Measurements from ENCODE around the gene BCL2L15.
A peak's percentile ranks its signal among the peaks of the same experiment; 100 is the strongest.
"Not testable (repeated sequence)": the region's sequence is repeated elsewhere in the genome, so short reads cannot be mapped to it uniquely, and the experiment has no call there.

BCL2L15 gene

DNA sequence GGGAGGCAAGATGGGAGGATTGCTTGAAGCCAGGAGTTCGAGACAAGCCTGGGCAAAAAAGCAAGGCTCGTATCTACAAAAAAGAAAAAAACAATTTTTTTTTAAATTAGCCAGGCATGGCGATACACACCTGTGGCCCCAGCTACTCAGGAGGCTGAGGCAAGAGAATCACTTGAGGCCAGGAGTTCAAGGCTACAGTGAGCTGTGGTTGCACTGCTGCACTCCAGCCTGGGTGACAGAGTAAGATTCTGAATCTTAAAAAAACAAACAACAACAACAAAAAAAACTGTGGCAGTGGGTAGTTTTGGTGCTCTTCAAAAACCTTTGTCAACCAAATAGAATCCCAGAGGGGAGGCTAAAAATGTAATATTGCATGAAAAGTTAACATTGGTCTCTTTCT lies 16.6 kb downstream of the BCL2L15 start:
- no peak for DNase-seq

DNA sequence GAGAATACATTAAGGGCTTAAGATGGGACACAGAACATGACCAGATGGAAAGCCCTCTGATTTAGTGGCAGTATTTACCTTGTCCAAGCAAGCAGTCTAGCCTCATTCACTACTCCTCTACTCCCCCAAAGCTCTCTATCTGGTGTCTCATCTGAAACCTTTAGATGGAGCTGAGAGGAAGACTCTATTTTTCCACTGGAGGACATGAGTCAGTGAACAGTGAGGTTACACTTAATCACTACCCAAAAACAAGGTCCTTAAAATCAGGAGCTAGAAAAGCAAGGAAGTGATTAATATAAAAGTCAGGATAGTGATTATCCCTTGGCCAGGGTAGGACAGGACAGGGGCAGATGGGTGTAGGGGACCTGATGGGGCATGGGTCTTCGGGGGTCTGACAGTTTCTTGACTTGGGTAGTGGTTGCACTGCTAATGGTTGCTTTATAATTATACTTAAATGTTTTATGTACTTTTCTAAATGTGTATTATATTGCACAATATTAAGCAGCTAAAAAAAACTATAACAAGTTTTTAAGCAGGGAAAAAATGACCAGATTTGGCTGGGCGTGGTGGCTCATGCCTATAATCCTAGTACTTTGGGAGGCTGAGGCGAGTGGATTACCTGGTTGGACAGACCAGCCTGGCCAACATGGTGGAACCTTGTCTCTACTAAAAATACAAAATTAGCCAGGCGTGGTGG lies 18.8 kb downstream of the BCL2L15 start:
- DNase-seq = no peak

DNA sequence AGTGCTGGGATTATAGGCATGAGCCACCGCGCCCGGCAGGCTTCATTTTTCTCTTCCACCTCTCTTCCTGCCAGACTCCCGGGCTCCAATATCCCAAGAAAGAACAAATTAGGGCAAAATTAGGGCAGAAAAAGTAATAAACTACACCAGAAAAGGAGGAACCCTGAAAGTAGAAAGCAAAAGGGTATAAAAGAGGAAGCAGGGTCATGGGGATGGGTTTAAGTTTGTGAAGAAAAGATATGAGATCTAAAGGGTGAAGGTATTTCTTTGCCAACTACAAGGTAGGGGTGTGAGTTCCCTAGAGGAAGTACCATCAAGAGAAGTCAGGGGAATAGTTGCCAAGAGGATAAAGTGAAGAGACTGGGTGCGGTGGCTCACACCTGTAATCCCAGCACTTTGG lies 25.7 kb downstream of the BCL2L15 start:
- DNase-seq = no peak

DNA sequence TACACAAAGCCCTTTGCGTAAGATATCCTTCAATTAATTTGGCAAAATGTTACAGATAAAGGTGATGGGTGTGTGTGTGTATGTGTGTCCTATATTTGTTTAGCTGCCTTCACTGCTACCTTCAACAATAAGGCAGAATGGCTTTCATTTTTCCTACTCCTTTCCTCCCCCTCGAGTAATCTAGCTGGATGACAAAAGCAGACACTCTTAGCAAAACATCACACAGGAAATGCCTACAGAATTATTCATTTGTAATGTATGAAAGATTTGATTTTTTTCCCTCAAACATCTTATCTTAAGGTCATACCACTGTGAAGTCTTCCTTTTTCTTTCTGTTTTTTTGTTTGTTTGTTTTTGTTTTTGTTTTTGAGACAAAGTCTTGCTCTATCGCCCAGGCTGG lies 26.5 kb downstream of the BCL2L15 start:
- DNase-seq = no peak

DNA sequence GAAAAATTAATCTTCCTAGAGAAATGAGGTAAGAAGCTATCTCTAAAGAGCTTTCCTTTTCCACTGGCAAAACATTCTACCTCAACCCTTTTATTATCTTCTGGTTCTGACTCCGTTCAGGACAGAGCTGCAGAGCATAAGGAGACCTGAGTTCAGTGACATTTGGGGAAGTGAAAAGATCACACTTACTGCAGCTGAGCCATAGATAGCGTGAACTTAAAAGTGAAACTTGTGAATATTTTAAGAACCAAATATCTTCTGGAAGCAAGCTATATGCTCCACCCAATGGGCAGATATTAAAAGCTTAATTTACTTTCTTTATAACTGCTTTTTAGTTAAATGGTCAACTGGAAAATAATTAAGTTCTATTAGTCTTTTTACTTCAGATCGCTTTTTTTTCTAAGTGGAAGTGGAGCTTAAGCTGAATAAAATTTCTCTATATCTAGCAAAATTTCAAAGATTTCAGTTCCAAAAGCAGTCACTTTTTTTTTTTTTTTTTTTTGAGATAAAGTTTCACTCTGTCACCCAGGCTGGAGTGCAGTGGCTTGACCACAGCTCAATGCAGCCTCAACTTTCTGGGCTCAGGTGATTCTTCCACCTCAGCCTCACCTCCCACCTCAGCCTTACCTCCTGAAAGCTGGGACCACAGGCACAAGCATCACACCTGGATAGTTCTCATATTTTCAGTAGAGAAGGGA lies 27.8 kb downstream of the BCL2L15 start:
- no peak for DNase-seq

DNA sequence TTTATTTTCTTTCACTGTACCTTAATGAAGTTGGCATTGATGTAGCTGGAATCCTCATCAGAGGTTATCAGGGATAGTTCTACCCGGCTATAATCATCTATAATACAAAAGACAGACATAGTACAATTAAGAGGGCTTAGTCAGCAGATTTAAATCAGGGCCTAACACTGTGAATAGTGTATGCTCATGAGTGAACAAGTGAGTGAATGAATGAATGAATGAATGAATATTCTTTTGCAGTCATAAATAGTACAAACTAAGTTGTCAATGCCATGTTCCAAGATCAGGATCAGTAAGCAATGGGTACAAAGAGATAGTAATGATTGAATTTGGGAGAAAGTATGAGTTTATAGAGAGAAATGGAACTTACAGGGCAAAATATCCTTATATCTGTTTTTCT lies 28.4 kb downstream of the BCL2L15 start:
- no peak for DNase-seq

DNA sequence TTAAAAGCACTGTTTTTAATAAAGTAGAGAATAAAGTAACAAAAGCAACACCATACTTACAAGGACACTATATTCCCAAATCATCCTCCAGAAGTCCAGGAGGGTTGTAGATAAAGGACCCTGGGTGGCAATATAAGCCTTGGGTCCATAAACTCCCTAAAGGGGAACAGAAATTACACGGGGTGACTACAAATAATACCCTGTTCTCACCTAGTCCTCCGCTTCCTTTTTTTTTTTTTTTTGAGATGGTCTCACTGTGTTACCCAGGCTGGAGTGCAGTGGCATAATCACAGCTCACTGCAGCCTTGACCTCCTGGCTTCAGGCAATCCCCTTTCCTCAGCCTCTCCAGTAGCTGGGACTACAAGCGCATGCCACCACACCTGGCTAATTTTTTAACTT lies 29.0 kb downstream of the BCL2L15 start:
- no peak for DNase-seq

DNA sequence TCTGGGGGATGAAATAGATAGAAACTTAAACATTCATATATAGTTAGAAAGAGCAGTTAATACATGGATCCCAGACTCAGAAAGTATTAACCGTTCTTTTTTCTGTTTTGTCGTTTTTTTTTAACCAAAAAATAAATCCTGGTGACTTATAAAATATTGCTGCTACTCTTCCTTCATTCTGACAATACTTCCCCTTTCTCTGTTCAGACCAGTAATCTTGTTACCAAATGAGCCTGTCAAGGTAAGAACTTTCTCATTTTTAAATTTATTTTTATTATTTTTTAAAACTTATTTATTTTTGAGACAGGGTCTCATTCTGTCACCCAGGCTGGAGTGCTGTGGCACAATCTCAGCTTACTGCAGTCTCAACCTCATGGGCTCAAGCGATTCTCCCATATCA lies 29.6 kb downstream of the BCL2L15 start:
- DNase-seq = no peak

DNA sequence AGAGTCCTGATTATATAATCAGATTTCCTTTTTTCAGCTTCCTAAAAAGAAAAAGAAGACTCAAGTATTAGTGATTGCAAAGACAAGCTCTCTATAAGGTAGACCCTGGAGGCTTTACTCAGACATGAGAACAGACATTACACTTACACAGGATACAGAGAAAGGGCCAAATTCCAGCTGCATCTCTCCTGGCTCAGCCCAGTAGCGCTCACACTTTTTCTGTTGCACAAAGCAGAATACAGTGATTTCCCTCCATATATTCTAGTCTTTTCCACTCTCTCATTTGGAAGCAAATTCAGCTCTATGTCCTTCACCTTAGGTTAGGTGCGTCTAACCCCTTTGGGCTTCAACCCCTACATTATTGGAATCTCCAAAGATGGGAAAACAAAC lies 31.0 kb downstream of the BCL2L15 start:
- no peak for DNase-seq

DNA sequence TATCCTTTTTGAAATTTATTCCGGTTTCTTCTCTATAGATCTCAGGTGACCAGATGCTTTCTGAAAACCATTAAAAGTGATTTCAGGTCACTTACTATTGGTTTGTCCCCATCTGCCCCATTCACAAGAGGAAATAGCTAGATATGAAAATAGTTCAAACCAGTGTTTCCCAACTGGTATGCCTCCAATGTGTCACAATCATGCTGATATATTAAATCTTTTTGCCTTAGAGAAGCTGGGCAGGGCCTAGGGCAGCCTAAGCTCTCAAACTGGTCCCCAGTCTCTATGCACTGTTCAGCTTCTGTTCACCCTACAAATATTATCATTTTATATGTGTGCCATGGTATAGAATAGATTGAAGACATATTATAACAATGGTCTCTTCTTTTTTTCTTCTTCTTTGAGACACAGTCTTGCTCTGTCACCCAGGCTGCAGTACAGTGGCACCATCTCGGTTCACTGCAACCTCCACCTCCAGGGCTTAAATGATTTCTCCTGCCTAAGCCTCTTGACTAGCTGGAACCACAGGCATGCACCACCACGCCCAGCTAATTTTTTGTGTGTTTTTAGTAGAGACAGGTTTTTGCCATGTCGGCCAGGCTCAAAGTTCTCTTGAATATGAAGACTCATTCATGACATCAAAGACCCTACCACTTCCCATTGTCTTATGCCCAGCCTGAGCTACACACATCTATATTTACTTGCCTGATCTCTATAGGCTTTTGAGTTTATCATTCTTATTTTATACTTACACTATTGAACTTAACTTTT lies 31.6 kb downstream of the BCL2L15 start:
- DNase-seq = no peak

DNA sequence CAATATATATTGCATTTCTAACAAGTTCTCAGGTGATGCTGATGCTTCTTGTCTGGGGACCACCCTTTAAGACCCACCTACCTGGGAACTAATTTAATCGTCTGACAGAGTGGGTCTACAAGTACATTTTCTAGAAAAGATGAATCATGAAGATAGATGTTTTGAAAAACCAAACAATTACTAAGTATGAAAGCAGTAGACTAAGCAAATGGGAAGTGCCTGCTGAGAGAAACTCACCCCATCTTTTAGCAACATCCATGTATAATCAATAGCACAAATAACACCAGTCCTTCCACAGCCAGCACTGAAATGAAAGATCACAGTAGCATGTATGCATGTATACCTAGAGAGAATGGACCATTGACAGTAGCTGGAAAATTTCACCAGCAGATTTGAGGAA lies 33.1 kb downstream of the BCL2L15 start:
- no peak for DNase-seq

DNA sequence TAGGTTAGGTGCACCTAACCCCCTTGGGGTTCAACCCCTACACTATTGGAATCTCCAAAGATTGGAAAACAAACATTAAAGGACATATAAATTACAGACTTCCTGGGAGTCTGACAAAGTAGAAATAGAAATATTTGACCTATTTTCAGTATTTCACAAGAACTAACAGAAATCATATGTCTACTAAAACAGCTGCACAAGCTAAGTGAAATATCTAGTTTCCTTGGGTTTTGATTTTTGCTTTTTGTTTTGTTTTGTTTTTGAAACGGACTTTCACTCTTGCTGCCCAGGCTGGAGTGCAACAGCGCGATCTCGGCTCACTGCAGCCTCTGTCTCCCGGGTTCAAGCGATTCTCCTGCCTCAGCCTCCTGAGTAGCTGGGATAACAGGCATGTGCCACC lies 34.7 kb downstream of the BCL2L15 start:
- not testable (repeated sequence) for DNase-seq

DNA sequence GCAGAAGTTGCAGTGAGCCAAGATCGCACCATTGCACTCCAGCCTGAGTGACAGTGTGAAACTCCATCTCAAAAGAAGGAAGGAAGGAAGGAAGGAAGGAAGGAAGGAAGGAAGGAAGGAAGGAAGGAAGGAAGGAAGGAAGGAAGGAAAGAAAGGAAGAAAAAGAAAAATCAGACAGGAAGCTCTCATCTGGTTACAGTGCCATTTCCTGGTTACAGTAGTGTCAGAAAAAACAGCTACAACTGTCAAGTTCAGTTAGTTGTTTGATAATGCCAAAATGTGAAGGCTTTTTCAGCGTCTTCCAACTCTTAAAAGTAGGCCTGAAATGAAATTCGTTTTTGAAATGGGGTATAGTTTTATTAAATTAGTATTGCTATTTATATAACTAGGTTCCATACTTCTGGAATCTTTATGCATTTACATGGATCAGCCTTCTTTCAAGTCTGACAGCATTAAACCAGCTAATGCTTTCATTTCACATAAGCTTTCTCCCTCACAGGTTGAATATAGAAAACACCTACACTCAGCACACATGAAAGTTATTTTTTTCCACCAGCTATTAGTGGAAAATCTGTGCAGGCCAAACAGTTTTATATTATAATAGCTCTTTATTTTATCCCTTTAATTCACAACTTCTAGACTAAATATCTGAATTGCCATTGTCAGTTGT lies 37.1 kb downstream of the BCL2L15 start:
- DNase-seq = no peak

DNA sequence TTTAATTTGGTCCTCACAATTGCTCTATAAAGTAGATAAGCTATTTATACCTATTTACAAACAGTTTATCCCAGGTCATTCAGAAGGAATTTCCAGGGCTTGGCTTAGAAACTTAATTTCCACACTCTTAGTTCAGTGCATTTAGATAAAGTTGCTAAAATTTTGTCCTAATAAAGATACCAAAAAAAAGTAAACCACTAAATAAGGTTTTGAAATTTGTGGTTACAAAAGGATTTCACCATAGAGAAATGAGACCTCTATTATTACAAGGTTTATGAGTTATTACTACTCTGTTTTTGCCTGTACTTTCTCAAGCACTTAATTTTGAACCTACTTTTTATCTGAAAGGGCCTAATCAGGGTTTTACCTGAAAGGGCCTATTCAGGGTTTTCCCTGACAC lies 38.3 kb downstream of the BCL2L15 start:
- DNase-seq = no peak

DNA sequence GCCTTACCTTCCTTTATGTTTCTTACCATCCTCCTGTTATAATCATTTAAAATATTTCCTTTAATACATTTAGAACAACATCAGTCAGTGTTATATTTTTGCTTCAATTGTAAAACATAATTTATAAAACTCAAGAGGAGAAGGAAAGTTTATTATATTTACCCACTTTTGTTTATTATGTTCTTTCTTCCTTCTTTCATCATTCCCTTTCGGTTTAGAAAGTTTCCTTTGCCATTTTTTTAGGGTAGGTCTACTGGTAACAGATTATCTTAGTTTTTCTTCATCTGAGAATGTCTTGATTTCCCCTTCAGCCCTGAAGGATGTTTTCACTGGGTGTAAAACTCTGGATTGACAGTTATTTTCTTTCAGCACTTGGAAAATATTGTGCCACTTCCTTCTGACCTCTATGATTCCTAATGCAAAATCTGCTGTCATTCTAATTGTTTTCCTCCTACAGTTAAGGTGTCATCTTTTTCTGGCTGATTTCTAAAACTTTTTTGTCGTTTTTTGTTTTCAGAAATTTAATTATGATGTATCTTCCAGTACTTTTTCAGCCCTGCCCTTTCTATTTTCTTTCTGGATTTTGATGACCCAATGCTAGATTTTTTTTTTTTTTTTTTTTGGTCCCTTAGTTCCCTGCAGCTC lies 40.9 kb downstream of the BCL2L15 start:
- no peak for DNase-seq

DNA sequence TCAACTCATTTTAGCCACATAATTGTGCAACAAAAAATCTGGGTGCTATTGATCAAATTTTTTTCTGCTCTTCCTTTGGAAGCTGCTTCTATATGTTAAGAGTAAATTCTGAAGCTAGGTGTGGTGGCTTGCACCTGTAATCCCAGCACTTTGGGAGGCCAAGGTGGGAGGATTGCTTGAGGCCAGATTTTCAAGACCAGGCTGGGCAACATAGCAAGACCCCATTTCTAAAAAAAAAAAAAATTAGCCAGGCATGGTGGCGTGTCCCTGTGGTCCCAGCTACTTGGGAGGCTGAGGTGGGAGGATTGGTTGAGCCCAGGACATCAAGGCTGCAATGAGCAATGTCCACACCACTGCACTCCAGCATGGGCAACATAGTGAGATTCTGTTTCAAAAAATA lies 50.8 kb downstream of the BCL2L15 start:
- no peak for DNase-seq

DNA sequence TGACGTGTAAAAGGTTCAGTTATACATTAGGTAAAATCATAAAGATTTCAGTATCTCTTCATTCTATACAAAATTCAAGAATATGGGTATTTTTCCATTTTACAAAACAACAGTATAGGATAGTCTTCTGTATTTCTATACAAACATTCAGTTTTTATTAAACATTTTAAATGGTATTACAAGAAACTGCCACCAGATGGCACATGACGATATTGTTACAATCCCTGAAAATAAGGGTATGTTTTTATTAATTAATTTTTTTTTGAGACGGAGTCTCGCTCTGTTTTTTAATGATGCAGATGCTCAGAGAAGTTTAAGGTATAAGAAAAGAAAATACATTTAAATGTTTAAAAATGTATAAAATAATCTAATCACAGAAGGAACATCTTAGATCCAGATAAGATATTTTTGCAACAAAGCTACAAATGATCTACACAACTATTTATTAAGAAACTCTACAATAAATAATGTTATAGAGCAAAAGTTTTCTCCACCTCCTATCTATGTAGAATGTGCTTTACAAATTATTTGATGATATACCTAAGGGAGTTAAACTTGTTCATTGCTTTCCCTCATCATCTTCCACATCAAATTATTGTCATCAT lies 51.6 kb downstream of the BCL2L15 start:
- DNase-seq = peak in 1 of 2 experiments; percentile 18

DNA sequence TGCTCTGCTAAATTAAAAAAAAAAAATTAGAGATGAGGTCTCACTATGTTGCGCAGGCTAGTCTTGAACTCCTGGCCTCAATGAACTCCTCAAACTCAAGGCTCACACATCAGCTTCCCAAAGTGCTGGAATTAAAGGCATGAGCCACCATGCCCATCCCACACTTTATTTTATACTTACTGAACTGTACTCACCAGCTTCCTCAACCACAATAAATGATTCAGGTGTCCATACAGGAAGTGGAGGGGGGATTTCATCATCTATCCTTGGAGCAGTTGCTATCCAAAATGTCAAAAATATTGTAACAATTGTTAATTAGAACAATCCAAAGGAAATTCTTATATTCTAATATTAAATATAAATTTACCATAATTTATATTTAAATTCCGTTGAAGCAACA lies 52.7 kb downstream of the BCL2L15 start:
- no peak for DNase-seq
